H1 (cell line): ENCODE results near the gene SLC12A2. TPM values are rescaled to one million over a fixed set of nuclear protein-coding genes. Genes with fewer than 3 reads are reported as not detected.

Experiments used
- CTCF ChIA-PET: fragments of 300-600 bp; sonication (Branson Sonifier 250); formaldehyde crosslinking; loops from one replicate; lab custom pipeline; 2021; ENCODE audit not compliant: partially characterized antibody; lab: Charles Lee
- POLR2A ChIA-PET: fragments of 300-600 bp; sonication (Branson Sonifier 250); formaldehyde crosslinking; loops from one replicate; lab custom pipeline; 2021; ENCODE audit warnings: inconsistent platforms; ENCODE audit not compliant: partially characterized antibody; lab: Charles Lee
- DNase-seq, 2 experiments: peaks; one replicate each; pipeline versions ENCODE4 v3.0.0 to v3.0.0-alpha.2; 2010 to 2022; ENCODE audit warnings: low spot score in 2 of 2, low read depth in 1 of 2, mixed read lengths in 1 of 2
- FAIRE-seq: peaks from 2 replicates; lab custom pipeline; 2011; peaks lifted over from hg19 to GRCh38; lab: Jason Lieb, UNC
- H2AFZ ChIP-seq: 2 replicates; pipeline ENCODE4 v1.8.1; 2012; ENCODE audit warnings: low read length, inconsistent platforms
- H2AK5ac ChIP-seq: 2 replicates; pipeline ENCODE4 v1.6.1; 2013; ENCODE audit warnings: low read depth, low read length
- H2BK120ac ChIP-seq: replicated peaks from 2 replicates; pipeline ENCODE3; 2013; ENCODE audit warnings: low read depth, low read length, inconsistent platforms
- H2BK12ac ChIP-seq: 2 replicates; pipeline ENCODE4 v1.6.1; 2013; ENCODE audit warnings: low read depth, low read length
- H2BK15ac ChIP-seq: 2 replicates; pipeline ENCODE4 v1.6.1; 2013; ENCODE audit warnings: low read length
- H2BK20ac ChIP-seq: 2 replicates; pipeline ENCODE4 v1.6.1; 2013; ENCODE audit warnings: low read length
- H2BK5ac ChIP-seq: 2 replicates; pipeline ENCODE4 v1.6.1; 2013; ENCODE audit warnings: low read depth, low read length
- H3K14ac ChIP-seq: 2 replicates; pipeline ENCODE4 v1.6.1; 2013; ENCODE audit warnings: inconsistent platforms; ENCODE audit not compliant: insufficient read length
- H3K18ac ChIP-seq: 2 replicates; pipeline ENCODE4 v1.6.1; 2013; ENCODE audit warnings: low read length; ENCODE audit errors: extremely low read depth
- H3K23ac ChIP-seq: 2 replicates; pipeline ENCODE4 v1.6.1; 2013; ENCODE audit warnings: inconsistent platforms; ENCODE audit not compliant: insufficient read length
- H3K23me2 ChIP-seq: 2 replicates; pipeline ENCODE4 v1.6.1; 2013; ENCODE audit warnings: low read depth, low read length
- H3K27ac ChIP-seq: 2 replicates; pipeline ENCODE4 v1.6.1; 2011; ENCODE audit warnings: low read depth, low read length, inconsistent platforms
- H3K27me3 ChIP-seq, 4 experiments: replicated peaks in 1 of 4; 1 replicate in 1 of 4; 2 replicates in 3 of 4; pipeline versions ENCODE4 v1.6.1 to v1.8.1; 2011 to 2013; ENCODE audit warnings: low read length in 3 of 4, mild to moderate bottlenecking in 3 of 4, inconsistent platforms in 2 of 4, mixed read lengths in 2 of 4, moderate library complexity in 1 of 4; ENCODE audit not compliant: control insufficient read depth in 3 of 4, insufficient read depth in 3 of 4; ENCODE audit errors: extremely low read depth in 1 of 4
- H3K36me3 ChIP-seq, 4 experiments: 2 replicates each; pipeline versions ENCODE4 v1.6.1 to v1.8.1; 2011 to 2013; ENCODE audit warnings: mild to moderate bottlenecking in 4 of 4, low read length in 3 of 4, moderate library complexity in 2 of 4, control low read depth in 1 of 4, inconsistent platforms in 1 of 4; ENCODE audit not compliant: insufficient read depth in 4 of 4, control insufficient read depth in 2 of 4
- H3K4ac ChIP-seq: replicated peaks from 2 replicates; pipeline ENCODE3; 2013; ENCODE audit warnings: low read length, low read depth, mixed read lengths, inconsistent platforms; ENCODE audit not compliant: insufficient read length
- H3K4me1 ChIP-seq, 4 experiments: replicated peaks in 1 of 4; 1 replicate in 1 of 4; 2 replicates in 3 of 4; pipeline versions ENCODE4 v1.6.1 to v1.8.1; 2011 to 2013; ENCODE audit warnings: low read length in 3 of 4, inconsistent platforms in 2 of 4, mixed read lengths in 1 of 4; ENCODE audit not compliant: insufficient read depth in 4 of 4, control insufficient read depth in 3 of 4
- H3K4me2 ChIP-seq, 2 experiments: 2 replicates each; pipeline versions ENCODE4 v1.6.1 to v1.8.1; 2011 to 2013; ENCODE audit warnings: low read depth in 2 of 2, low read length in 2 of 2, control low read depth in 1 of 2, inconsistent platforms in 1 of 2, mild to moderate bottlenecking in 1 of 2; ENCODE audit not compliant: insufficient read depth in 1 of 2
- H3K4me3 ChIP-seq, 4 experiments: fragments of 200-600, 300-600 bp in 1 of 4; sonication (generic), shearing (Covaris generic), sonication (Bioruptor Twin) in 1 of 4; 2 replicates each; pipeline versions ENCODE4 v1.5.1 to v1.8.1; 2011 to 2016; ENCODE audit warnings: low read length in 4 of 4, low read depth in 3 of 4, control low read depth in 2 of 4, inconsistent platforms in 2 of 4, mild to moderate bottlenecking in 2 of 4, mixed read lengths in 1 of 4, moderate library complexity in 1 of 4; ENCODE audit not compliant: insufficient read depth in 2 of 4; ENCODE audit errors: extremely low read depth in 1 of 4
- H3K56ac ChIP-seq: replicated peaks from 2 replicates; pipeline ENCODE3; 2013; ENCODE audit warnings: low read depth, mild to moderate bottlenecking, mixed read lengths, low read length, inconsistent platforms; ENCODE audit not compliant: insufficient read length
- H3K79me1 ChIP-seq: 2 replicates; pipeline ENCODE4 v1.6.1; 2013; ENCODE audit warnings: low read depth, low read length, control low read depth
- H3K79me2 ChIP-seq, 2 experiments: 2 replicates each; pipeline versions ENCODE4 v1.6.1 to v1.8.1; 2012 to 2013; ENCODE audit warnings: low read length in 2 of 2, mild to moderate bottlenecking in 2 of 2, inconsistent platforms in 1 of 2; ENCODE audit not compliant: insufficient read depth in 2 of 2, control insufficient read depth in 1 of 2
- H3K9ac ChIP-seq, 4 experiments: replicated peaks in 1 of 4; 1 replicate in 1 of 4; 2 replicates in 3 of 4; pipeline versions ENCODE4 v1.6.1 to v1.8.1; 2011 to 2013; ENCODE audit warnings: low read depth in 3 of 4, low read length in 3 of 4, control low read depth in 2 of 4, mild to moderate bottlenecking in 2 of 4, moderate library complexity in 2 of 4, inconsistent platforms in 1 of 4; ENCODE audit errors: extremely low read depth in 1 of 4
- H3K9me3 ChIP-seq, 2 experiments: 2 replicates each; pipeline versions ENCODE4 v1.6.1 to v1.8.1; 2012 to 2013; ENCODE audit warnings: mild to moderate bottlenecking in 2 of 2, moderate library complexity in 2 of 2, control low read depth in 1 of 2, inconsistent platforms in 1 of 2, low read depth in 1 of 2, low read length in 1 of 2, mixed read lengths in 1 of 2; ENCODE audit not compliant: insufficient read depth in 2 of 2
- H4K20me1 ChIP-seq, 2 experiments: replicated peaks in 1 of 2; 2 replicates each; pipeline versions ENCODE3 to v1.8.1; 2011 to 2013; ENCODE audit warnings: inconsistent platforms in 2 of 2, low read length in 2 of 2, mild to moderate bottlenecking in 1 of 2; ENCODE audit not compliant: insufficient read depth in 2 of 2, control insufficient read depth in 1 of 2
- H4K5ac ChIP-seq: 2 replicates; pipeline ENCODE4 v1.6.1; 2013; ENCODE audit warnings: low read length, low read depth, mixed read lengths, inconsistent platforms; ENCODE audit not compliant: insufficient read length
- H4K8ac ChIP-seq: 2 replicates; pipeline ENCODE4 v1.8.0; 2013; ENCODE audit warnings: mild to moderate bottlenecking, moderate library complexity, low read length, inconsistent platforms; ENCODE audit not compliant: insufficient read depth; ENCODE audit errors: extremely low read depth
- H4K91ac ChIP-seq: replicated peaks from 2 replicates; pipeline ENCODE3; 2013; ENCODE audit warnings: low read length, mixed read lengths, inconsistent platforms; ENCODE audit not compliant: insufficient read length
- BACH1 ChIP-seq: IDR thresholded peaks from 2 replicates; pipeline ENCODE4 v1.6.1; 2012; ENCODE audit warnings: low read length, improper control_type of control experiment
- MAX ChIP-seq: IDR thresholded peaks from 2 replicates; pipeline ENCODE4 v1.6.1; 2012; ENCODE audit warnings: inconsistent platforms
- RAD21 ChIP-seq, 2 experiments: IDR thresholded peaks in 1 of 2; conservative IDR thresholded peaks in 1 of 2; 2 replicates each; pipeline ENCODE4 v1.6.1; 2011; ENCODE audit warnings: low read depth in 2 of 2, low read length in 2 of 2, improper control_type of control experiment in 1 of 2, inconsistent platforms in 1 of 2, mild to moderate bottlenecking in 1 of 2, moderate library complexity in 1 of 2
- SP1 ChIP-seq: IDR thresholded peaks from 2 replicates; pipeline ENCODE4 v1.6.1; 2011; ENCODE audit warnings: low read depth, low read length
- WGBS, 2 experiments: shearing (Covaris generic) in 1 of 2; methylation state at CpG; one replicate each; pipeline versions ENCODE4 v1.1.6 to v1.1.7; 2013 to 2015; ENCODE audit warnings: low lambda C conversion rate in 2 of 2, mixed read lengths in 2 of 2, inconsistent platforms in 1 of 2, low coverage in 1 of 2, missing lambda C conversion rate in 1 of 2; ENCODE audit not compliant: insufficient replicate concordance in 2 of 2, insufficient coverage in 1 of 2, insufficient read length in 1 of 2; ENCODE audit errors: extremely low coverage in 1 of 2, missing lambda C conversion rate in 1 of 2; 5-methylcytosine and 5-hydroxymethylcytosine counted together
- polyA plus RNA-seq, 7 experiments: library from polyadenylated mRNA; depleted of rRNA in 3 of 7; stranded (reverse) in 5 of 7; unstranded in 2 of 7; fragments of >200 nt in 5 of 7; fragments of 200-250 nt in 2 of 7; gene quantifications; 1 replicate in 5 of 7; 2 replicates in 1 of 7; 4 replicates in 1 of 7; pipeline versions ENCODE4 v1.2.1 to v1.2.3, GENCODE V29; 2011 to 2013; ENCODE audit warnings: missing spikeins in 2 of 7, mixed read lengths in 2 of 7
- total RNA-seq: library from RNA; stranded (reverse); fragmentation: NEBNext Ultra II Directional; extraction: Animal tissue kit (Norgen Biotek cat#: 25700); gene quantifications from 2 replicates; pipeline ENCODE4 v1.2.1, GENCODE V29; 2021
- TF ChIP-seq, protein P1 (sequence below), 3 experiments: IDR thresholded peaks; 1 replicate in 2 of 3; 2 replicates in 1 of 3; pipeline versions ENCODE4 v1.5.1 to v1.6.1; 2011; ENCODE audit warnings: low read length in 3 of 3, mild to moderate bottlenecking in 3 of 3, inconsistent platforms in 2 of 3, low read depth in 1 of 3, moderate library complexity in 1 of 3; ENCODE audit not compliant: insufficient read depth in 1 of 3; ENCODE audit errors: control extremely low read depth in 1 of 3

Gene SLC12A2
- total and polyA plus RNA-seq, 2 of the 8 experiments (the other 6 are each of a cell fraction or from before 2014, with no cell fraction given): 2.6 to 16.2 TPM

DNA sequence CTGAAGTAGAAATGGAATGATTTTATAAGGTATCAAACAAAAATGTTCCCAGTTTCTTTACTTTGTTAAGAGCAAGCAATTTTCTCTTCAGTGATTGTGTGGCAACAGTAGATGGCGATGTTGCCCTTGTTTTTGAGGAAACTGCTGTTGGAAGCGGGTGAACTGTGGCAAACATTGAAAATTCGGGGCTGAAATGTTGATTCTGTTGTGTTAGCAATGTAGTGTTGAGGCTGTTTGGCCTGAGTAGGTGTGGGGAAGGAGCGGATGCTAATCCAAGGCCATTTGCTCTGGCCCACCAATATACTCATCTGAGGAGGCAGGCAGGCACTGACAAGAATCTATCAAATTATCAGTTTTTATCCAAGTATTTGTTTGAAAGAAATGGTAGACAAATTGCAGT, 129.8 kb downstream of the SLC12A2 start:
- Histone ChIP-seq H3K79me1 (no peaks in the 10 kb centered on the region), H4K91ac (no peak overlapping the region), H3K4me3 (no peak overlapping the region), H3K27ac (no peak overlapping the region), H3K4me2 (no peak overlapping the region), H3K14ac (no peak overlapping the region), H2BK20ac (no peak overlapping the region), H4K20me1 (no peaks in the 10 kb centered on the region), H3K56ac (no peak overlapping the region), H2BK5ac (no peak overlapping the region), H2BK12ac (no peak overlapping the region), H4K8ac (no peak overlapping the region), H2AK5ac (no peak overlapping the region), H3K4me1 (no peaks in the 10 kb centered on the region; a peak in 1 of 7 replicates), H3K27me3 (no peaks in the 10 kb centered on the region), H4K5ac (no peak overlapping the region), H3K23me2 (no peaks in the 10 kb centered on the region), H3K23ac (no peak overlapping the region), H3K79me2 (no peaks in the 10 kb centered on the region), H3K18ac (no peak overlapping the region), H3K4ac (no peak overlapping the region), H3K9ac (no peak overlapping the region), H3K36me3 (no peaks in the 10 kb centered on the region), H3K9me3 (no peaks in the 10 kb centered on the region), H2AFZ (no peak overlapping the region; the same call in 1 of the 2 replicates), H2BK15ac (no peak overlapping the region), H2BK120ac (no peak overlapping the region)
- DNase-seq (peak; percentile 38 to 61), FAIRE-seq (peak; percentile 99)
- ChIA-PET POLR2A (no interaction called here), CTCF (interaction anchor here (1.0 to 2.4 kb wide), 6 partner anchors 115 to 906 kb away, joined by 3 to 8 read pairs (median 5); no protein-coding TSS in a partner anchor)
- 17% methylated on average over 4 of the region's 4 CpGs; no CpG with 5 or more reads in 1 of the 2 experiments for WGBS, 2 experiments
- TF ChIP-seq MAX: no peak
- no peak for TF ChIP-seq BACH1
- TF ChIP-seq, protein P1, sequence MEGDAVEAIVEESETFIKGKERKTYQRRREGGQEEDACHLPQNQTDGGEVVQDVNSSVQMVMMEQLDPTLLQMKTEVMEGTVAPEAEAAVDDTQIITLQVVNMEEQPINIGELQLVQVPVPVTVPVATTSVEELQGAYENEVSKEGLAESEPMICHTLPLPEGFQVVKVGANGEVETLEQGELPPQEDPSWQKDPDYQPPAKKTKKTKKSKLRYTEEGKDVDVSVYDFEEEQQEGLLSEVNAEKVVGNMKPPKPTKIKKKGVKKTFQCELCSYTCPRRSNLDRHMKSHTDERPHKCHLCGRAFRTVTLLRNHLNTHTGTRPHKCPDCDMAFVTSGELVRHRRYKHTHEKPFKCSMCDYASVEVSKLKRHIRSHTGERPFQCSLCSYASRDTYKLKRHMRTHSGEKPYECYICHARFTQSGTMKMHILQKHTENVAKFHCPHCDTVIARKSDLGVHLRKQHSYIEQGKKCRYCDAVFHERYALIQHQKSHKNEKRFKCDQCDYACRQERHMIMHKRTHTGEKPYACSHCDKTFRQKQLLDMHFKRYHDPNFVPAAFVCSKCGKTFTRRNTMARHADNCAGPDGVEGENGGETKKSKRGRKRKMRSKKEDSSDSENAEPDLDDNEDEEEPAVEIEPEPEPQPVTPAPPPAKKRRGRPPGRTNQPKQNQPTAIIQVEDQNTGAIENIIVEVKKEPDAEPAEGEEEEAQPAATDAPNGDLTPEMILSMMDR (IDR thresholded peaks at IDR 0.05; ENCODE audit: control extremely low read depth in 1 of 3, insufficient read depth in 1 of 3, low read depth in 1 of 3, low read length in 3 of 3): peak in 2 of 3 experiments; percentile 72; a peak in 3 of 4 replicates
- no peak for TF ChIP-seq SP1
- TF ChIP-seq RAD21 (IDR thresholded peaks at IDR 0.05 in 1 of 2, conservative IDR thresholded peaks at IDR 0.05 in 1 of 2; ENCODE audit: low read depth in 2 of 2, low read length in 2 of 2): peak; percentile 96 to 98
